Mucosa of descending colon (tissue), 3 donors: ENCODE results near the gene STK25. TPM values are rescaled to one million over a fixed set of nuclear protein-coding genes. Genes with fewer than 3 reads are reported as not detected.

ENCODE experiments used
- ATAC-seq: fragments of 200-7000 bp; cut with Tn5 transposase; one replicate; pipeline ENCODE4 v1.9.1; 2020; ENCODE audit warnings: mild to moderate bottlenecking, moderate library complexity
- DNase-seq, 3 donors: peaks; one replicate each; pipeline ENCODE4 v3.0.0-alpha.2; 2020
- H3K36me3 ChIP-seq: fragments of 200-600 bp; one replicate; pipeline ENCODE4 v1.8.0; 2021; ENCODE audit warnings: low read depth, mild to moderate bottlenecking
- H3K4me1 ChIP-seq: fragments of 200-600 bp; one replicate; pipeline ENCODE4 v1.8.0; 2021; ENCODE audit warnings: low read depth, mild to moderate bottlenecking
- H3K4me3 ChIP-seq: fragments of 200-600 bp; one replicate; pipeline ENCODE4 v1.8.0; 2021; ENCODE audit warnings: mild to moderate bottlenecking
- H3K9me3 ChIP-seq: fragments of 200-600 bp; one replicate; pipeline ENCODE4 v1.8.0; 2021; ENCODE audit warnings: mild to moderate bottlenecking
- CTCF ChIP-seq: fragments of 200-600 bp; IDR thresholded peaks from one replicate; pipeline ENCODE4 v1.8.0; 2022; ENCODE audit warnings: antibody characterized with exemption, mild to moderate bottlenecking
- intact Hi-C, 2 donors: fragments of 100-400 bp; cut with DNase I in 1 of 2; cut with micrococcal nuclease in 1 of 2; formaldehyde crosslinking; loops; one replicate each; pipeline versions ENCODE4 v1.11.0 to v1.11.1; 2022; cut with DNase I, micrococcal nuclease
- total RNA-seq, 3 donors: library from RNA; stranded (reverse); fragmentation: NEBNext Ultra II Directional in 2 of 3; extraction: Animal tissue kit (Norgen Biotek cat#: 25700) in 2 of 3; gene quantifications; one replicate each; pipeline versions ENCODE4 v1.2.1 to v1.2.4, GENCODE V29; 2021 to 2023
- donor health status: DM: no; HTN: no; CAD: no; lungs with moderate emphysema.
- donor health status: DM: no; HTN: no; CAD: no.
- donor health status: DM: no; HTN: yes; CAD: no.

The STK25 gene
- total RNA-seq, 3 donors from 2014 or later, result 89.8 to 137 (median 129) TPM

GRCh38 chr2:241553512-241553830 lies 45.1 kb upstream of the STK25 start:
- DNase-seq (no peak), ATAC-seq (no peak)
- Histone ChIP-seq H3K4me3 (no peak overlapping the region), H3K9me3 (no peaks in the 10 kb centered on the region), H3K36me3 (no peaks in the 10 kb centered on the region), H3K4me1 (peaks cover 3% of the 10 kb centered on the region)
- TF ChIP-seq CTCF, result no peak
- intact Hi-C loops, result no loop called here

GRCh38 chr2:241551998-241552737 lies 43.8 kb upstream of the STK25 start:
- intact Hi-C loops, result no loop called here
- H3K4me3 ChIP-seq, result no peak overlapping the region
- H3K9me3 ChIP-seq, result no peaks in the 10 kb centered on the region
- no peaks in the 10 kb centered on the region for H3K36me3 ChIP-seq
- peak; percentile 45 for ATAC-seq
- DNase-seq, result no peak
- TF ChIP-seq CTCF, result no peak
- peaks cover 3% of the 10 kb centered on the region for H3K4me1 ChIP-seq

GRCh38 chr2:241551599-241551997 lies 43.2 kb upstream of the STK25 start:
- ATAC-seq, result no peak
- peaks cover 3% of the 10 kb centered on the region for H3K4me1 ChIP-seq
- H3K4me3 ChIP-seq, result no peak overlapping the region

GRCh38 chr2:241550616-241551580 lies 42.5 kb upstream of the STK25 start:
- TF ChIP-seq CTCF, result no peak
- no peak overlapping the region for H3K4me3 ChIP-seq
- peaks cover 3% of the 10 kb centered on the region for H3K4me1 ChIP-seq
- DNase-seq (no peak), ATAC-seq (no peak)
- intact Hi-C loops, result no loop called here
- no peaks in the 10 kb centered on the region for H3K9me3 ChIP-seq
- H3K36me3 ChIP-seq, result no peaks in the 10 kb centered on the region

More at GRCh38 chr2:241551599-241551997, 43.2 kb upstream of the STK25 start:
- no peaks in the 10 kb centered on the region for H3K9me3 ChIP-seq
- TF ChIP-seq CTCF, result no peak
- no peak for DNase-seq
- intact Hi-C loops, result no loop called here
- H3K36me3 ChIP-seq, result no peaks in the 10 kb centered on the region

- peaks cover 3% of the 10 kb centered on the region for H3K4me1 ChIP-seq
- no peak for TF ChIP-seq CTCF
- ATAC-seq, result no peak
- H3K9me3 ChIP-seq, result no peaks in the 10 kb centered on the region
- no peaks in the 10 kb centered on the region for H3K36me3 ChIP-seq
- DNase-seq, result peak in 1 of 3 donors; percentile 7
- no peak overlapping the region for H3K4me3 ChIP-seq
- intact Hi-C loops, result no loop called here
These were observed 40.1 kb upstream of the STK25 start for GRCh38 chr2:241548451-241548835.
